DMS153 treated with DMSO at 0.1 percent for 48 hours (cell line): ENCODE results near the gene FGGY.
A peak's percentile ranks its signal among the peaks of the same experiment; 100 is the strongest.
"Not testable (repeated sequence)": the region's sequence is repeated elsewhere in the genome, so short reads cannot be mapped to it uniquely, and the experiment has no call there.

ENCODE experiments used
- DNase-seq: peaks from one replicate; lab custom pipeline; 2025; ENCODE audit not compliant: unreplicated experiment; lab: John Stamatoyannopoulos, UW

Gene FGGY

GRCh38 chr1:59720326-59721115 is 423.6 kb downstream of the FGGY start:
- no peak for DNase-seq

- DNase-seq, result no peak
These were observed 433.4 kb downstream of the FGGY start for GRCh38 chr1:59730302-59730701.

- DNase-seq, result no peak
These were observed 434.0 kb downstream of the FGGY start for GRCh38 chr1:59730759-59731478.

GRCh38 chr1:59731591-59731990 is 434.7 kb downstream of the FGGY start:
- no peak for DNase-seq

GRCh38 chr1:59732214-59732955 is 435.5 kb downstream of the FGGY start:
- DNase-seq, result no peak

GRCh38 chr1:59733443-59734141 is 436.7 kb downstream of the FGGY start:
- DNase-seq, result no peak

- DNase-seq, result not testable (repeated sequence)
These were observed 439.0 kb downstream of the FGGY start for GRCh38 chr1:59735927-59736326.

GRCh38 chr1:59736744-59737143 is 439.9 kb downstream of the FGGY start:
- no peak for DNase-seq

- DNase-seq, result no peak
These were observed 440.7 kb downstream of the FGGY start for GRCh38 chr1:59737638-59738037.

GRCh38 chr1:59738152-59738551 is 441.3 kb downstream of the FGGY start:
- DNase-seq, result peak; percentile 16

GRCh38 chr1:59738591-59739015 is 441.7 kb downstream of the FGGY start:
- DNase-seq, result no peak

- no peak for DNase-seq
These were observed 442.2 kb downstream of the FGGY start for GRCh38 chr1:59739111-59739510.

GRCh38 chr1:59742526-59742925 is 445.6 kb downstream of the FGGY start:
- DNase-seq, result no peak

- DNase-seq, result no peak
These were observed 446.6 kb downstream of the FGGY start for GRCh38 chr1:59743324-59744091.

GRCh38 chr1:59747420-59748024 is 450.6 kb downstream of the FGGY start:
- no peak for DNase-seq

- no peak for DNase-seq
These were observed 451.2 kb downstream of the FGGY start for GRCh38 chr1:59748123-59748522.

GRCh38 chr1:59750328-59751003 is 453.6 kb downstream of the FGGY start:
- DNase-seq, result no peak

GRCh38 chr1:59751004-59751395 is 454.1 kb downstream of the FGGY start:
- DNase-seq, result no peak

- no peak for DNase-seq
These were observed 454.9 kb downstream of the FGGY start for GRCh38 chr1:59751801-59752200.
